ENCODE data around the gene PDLIM7.
"Not testable (repeated sequence)": the region's sequence is repeated elsewhere in the genome, so short reads cannot be mapped to it uniquely, and the experiment has no call there.

Gene PDLIM7

DNA sequence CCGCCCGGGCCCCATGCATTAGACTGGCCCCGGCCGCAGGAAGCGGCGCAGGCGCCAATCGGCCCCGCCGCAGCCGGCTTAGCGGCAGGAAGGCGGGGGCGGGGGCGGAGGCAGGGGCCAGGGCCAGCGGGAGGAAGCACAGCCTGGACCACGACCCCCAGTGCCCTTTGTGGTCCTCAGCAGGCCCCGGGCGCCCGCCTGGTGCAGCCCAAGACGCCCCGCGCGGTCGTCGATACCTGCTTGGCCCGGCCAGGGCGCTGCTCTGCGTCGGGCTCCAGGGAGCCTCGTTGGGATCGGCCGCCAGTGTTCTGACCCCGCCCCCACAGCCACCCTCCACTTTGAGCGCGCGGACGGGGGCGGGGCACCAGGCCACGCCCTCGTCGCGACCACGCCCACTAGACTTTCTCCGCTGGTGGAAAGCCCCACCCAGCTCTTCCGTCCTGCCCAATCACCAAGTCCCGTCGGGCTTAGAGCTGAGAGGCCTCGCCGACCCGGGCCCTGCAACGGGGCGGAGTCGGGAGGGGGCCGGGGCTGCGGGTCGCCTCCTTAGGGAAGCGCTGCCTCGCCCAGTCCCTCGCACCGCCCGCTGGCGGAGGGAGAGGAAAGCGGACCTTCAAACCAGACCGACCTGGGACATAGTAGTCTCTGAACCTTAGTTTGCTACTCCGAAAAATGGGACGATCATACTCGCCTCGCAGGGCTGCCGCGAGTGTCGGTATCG, at the start of gene PDLIM7:
PDLIM7 (minus strand) TSS at position 313 of the 721 bp plus-strand sequence. CDS start 1,092 bp downstream, outside the sequence.
- DNase-seq (ENCODE audit: low read depth in 1 of 2, low spot score in 1 of 2), result peak; percentile 90 to 91

DNA sequence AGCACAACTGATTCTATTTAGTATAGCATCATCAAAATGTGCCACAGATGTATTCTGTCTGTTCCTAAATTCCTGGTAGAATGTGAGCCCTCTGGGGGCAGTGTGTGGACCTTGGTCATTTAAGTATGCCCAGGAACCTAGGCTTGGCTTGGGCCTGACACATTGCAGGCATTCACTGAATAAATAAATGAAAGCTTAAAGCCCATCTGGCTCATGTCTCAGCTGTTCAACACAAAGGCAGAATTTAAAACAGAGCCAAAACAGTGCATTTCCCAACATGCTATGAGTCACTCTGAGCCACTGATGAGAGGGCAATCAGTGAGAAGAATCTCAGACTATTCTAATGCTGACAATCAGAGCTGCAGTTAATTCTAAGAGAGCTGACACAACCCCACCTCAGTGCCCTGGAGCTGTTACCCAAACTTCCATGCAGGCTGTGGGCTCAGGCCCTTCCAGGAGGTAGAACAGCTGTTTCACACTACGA, 48.9 kb upstream of the PDLIM7 start:
- DNase-seq (ENCODE audit: low read depth in 1 of 2, low spot score in 1 of 2), result no peak

DNA sequence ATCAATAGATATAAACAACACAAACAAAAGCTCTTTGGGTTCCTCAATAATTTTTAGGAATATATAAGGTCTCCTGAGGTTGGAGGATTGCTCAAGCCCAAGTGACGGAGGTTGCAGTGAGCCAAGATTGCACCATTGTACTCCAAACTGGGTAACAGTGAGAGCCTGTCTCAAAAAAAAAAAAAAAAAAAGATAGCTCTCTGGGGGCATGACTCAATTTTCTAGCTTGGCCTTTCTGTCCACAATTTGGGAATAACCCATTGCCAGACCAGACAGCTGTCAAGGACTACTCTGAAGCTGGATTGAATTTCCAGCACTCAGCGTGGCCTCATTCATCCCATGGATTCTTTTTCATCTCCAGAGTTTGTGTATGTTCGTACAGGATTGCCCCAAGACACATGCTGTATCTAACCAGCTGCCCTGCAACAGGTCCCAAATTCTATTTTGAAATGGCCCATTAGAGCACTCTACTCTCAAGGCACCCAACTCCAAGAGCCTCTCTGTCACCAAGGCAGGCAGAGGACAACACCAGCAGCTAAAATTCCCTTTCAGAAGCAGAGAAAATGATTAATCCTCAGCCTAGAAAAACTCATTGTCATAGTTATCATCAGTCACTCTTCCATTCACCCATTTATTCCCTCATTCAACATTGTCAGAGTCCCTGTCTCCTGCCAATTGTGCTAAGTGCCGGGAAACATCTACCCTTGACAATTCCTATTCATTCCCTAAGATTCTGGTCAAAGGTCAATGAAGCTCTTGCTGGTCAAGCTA, 48.3 kb upstream of the PDLIM7 start:
- no peak for DNase-seq (ENCODE audit: low read depth in 1 of 2, low spot score in 1 of 2)

DNA sequence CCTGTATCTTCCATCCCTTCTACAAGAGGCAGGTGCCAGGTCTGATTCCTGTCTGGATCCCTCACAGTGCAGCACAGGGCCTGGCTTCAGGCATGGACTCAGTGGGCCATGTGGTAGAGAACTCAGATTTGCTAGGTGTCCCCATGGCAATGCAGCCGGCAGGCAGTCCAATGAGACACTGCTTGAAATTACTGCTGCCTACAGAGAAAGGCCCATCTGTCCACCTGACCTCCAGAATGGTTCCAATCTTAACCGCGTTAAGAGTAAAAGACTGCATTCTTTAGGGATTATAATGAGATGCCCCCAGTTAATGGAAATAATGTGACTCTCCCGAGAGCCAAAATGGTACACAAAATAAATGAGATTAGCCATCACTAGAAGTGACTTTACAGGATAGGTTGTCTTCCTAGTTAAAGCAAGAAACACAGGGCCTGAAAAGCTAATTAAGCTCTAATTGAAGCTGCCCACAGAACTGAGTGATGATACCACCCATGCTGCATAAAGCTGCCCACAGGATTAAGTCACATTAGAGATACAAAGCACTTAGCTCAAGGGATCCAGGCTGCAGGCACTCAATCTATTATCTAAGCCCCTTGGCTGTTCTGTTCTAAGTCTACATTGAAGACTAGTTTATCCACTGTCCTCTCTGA, 45.5 kb upstream of the PDLIM7 start:
- no peak for DNase-seq (ENCODE audit: low read depth in 1 of 2, low spot score in 1 of 2)

GRCh38 chr5:177540438-177540837, 43.0 kb upstream of the PDLIM7 start:
- DNase-seq (ENCODE audit: low read depth in 1 of 2, low spot score in 1 of 2), result no peak

GRCh38 chr5:177539411-177539810, 42.0 kb upstream of the PDLIM7 start:
- DNase-seq (ENCODE audit: low read depth in 1 of 2, low spot score in 1 of 2), result no peak

GRCh38 chr5:177538876-177539275, 41.5 kb upstream of the PDLIM7 start:
- DNase-seq (ENCODE audit: low read depth in 1 of 2, low spot score in 1 of 2), result no peak

DNA sequence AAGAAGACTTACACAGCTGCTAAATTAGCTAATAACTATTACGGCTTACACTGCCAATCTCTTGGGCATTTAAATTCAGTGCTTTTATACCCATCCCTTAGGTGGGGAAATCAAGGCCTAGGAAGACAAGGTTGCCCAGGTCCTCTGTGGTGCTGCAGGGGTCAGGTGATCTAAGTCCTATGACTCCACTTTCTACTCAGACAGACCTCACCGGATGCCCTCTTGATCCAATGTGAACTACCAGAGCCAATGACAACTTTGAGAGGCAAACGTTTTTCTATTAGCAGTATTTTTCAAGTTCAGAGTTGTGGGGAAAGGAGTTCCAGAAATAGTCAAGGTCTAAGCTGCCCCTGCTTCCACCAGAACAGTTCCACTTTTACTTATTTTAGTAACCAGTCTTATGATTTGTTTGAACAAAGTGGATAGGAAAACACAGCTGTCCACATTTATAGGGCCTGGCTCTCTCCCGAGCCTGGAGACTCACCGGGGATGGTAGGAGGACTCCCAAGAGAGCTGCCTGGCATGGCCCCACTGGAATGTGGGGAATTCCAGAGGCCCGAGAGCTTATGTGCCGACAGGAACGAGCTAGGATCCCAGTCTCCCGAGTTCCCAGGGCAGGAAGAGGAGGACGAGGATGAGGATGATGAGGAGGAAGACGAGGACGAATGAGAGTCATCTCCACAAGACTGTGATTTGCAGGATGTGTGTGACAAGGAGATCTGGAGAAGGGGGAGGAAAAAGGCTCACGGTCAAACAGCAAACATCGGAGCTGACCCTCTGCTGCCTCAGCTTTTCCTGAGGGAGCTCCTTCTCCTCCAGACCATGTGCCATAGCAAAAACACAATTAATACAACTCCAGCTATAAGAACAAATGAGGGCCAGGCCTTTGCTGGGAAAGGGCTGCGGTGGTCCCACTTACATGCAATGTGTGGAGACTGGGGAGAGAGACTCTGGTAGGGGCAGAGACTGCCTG, 40.3 kb upstream of the PDLIM7 start:
- DNase-seq (ENCODE audit: low read depth in 1 of 2, low spot score in 1 of 2), result no peak

DNA sequence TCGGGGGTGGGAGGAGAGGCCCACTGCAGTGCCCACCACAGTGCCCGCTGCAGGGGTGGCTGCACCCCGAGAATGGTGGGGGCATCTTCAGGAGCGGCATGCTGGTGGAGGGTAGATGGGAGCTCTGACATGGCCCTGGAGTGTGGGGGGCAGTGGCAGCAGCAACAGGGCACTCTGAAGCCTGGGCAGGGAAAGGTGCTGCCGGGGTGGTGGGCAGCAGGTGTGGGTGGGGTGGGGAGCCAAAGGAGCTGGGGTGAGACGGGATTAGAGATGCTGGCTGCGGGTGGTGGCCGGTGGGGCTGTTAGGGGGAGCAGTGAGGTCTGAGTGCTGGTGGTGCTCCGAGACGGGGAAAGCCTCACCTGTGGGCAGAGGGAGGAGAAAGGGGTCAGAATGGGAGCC, 39.0 kb upstream of the PDLIM7 start:
- DNase-seq (ENCODE audit: low read depth in 1 of 2, low spot score in 1 of 2), result no peak

- no peak for DNase-seq (ENCODE audit: low read depth in 1 of 2, low spot score in 1 of 2)
These were observed 37.7 kb upstream of the PDLIM7 start for GRCh38 chr5:177535125-177535524.

- DNase-seq (ENCODE audit: low read depth in 1 of 2, low spot score in 1 of 2), result not testable (repeated sequence)
These were observed 37.0 kb upstream of the PDLIM7 start for GRCh38 chr5:177534433-177534832.

- DNase-seq (ENCODE audit: low read depth in 1 of 2, low spot score in 1 of 2), result no peak
These were observed 34.0 kb upstream of the PDLIM7 start for GRCh38 chr5:177531209-177531940.

- DNase-seq (ENCODE audit: low read depth in 1 of 2, low spot score in 1 of 2), result no peak
These were observed 33.2 kb upstream of the PDLIM7 start for GRCh38 chr5:177530638-177531037.

DNA sequence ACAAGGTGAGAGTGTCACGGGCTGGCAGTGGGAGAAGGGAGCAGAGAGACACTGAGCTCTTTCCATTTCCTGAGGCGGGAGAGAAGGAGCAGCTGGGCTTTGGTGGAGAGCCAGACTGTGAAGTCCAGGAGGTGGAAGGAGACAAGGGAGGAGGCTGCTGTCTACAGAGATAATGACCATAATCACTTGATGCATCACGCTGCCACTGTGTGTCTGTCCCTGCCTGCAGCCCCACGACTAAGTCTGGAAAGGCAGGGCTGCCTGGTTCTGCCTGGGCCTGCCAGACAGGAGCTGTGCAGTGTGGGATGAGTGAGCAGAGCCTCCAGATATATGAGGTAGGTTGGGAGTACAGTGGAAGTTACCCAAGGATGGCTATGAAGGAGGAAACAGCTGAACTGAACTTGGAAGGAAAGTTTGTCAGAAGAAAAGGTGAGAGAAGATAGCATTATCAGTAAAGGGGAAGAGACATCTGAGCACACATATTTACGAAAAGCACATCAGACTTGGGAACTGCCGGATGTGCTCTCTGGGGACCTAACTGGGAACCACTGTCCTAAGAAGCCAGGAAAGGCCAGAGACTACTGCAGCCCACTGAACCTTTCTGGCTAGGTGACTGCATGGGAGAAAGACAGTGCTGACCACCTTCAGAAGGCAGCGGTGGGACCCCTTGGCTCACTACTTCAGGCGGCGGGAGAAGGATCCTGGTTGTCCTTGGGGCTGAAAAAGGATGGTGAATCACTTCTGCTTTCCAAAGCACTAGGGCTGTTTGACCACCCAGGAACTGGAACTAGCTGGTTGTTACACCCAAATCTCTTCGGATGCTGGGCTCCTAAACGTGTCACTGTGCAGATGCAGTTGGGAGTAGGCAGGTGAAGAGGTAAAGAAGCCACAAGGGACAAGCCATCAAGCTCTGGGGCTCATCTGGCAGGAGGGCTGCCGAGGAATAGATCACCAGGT, 32.1 kb upstream of the PDLIM7 start:
- DNase-seq (ENCODE audit: low read depth in 1 of 2, low spot score in 1 of 2), result no peak

GRCh38 chr5:177528631-177529030, 31.2 kb upstream of the PDLIM7 start:
- DNase-seq (ENCODE audit: low read depth in 1 of 2, low spot score in 1 of 2), result no peak

DNA sequence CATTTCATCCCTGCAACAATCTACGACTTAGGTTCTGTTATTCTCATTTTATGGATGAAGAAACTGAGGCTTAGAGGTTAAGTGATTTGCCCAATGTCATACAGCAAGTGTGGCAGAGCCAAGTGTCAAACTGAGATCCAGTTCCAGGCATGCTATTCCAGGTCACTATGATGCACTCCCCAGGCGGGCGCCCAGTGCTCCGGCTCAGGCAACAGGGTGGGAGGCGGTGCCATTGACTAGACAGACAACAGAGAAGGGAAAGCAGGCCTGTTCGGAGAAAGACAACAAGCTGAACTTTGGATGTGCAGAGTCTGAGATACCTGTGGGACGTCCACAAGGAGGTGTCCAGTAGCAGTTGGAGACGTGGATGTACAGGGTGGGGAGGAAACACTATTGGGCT, 30.2 kb upstream of the PDLIM7 start:
- DNase-seq (ENCODE audit: low read depth in 1 of 2, low spot score in 1 of 2), result no peak

DNA sequence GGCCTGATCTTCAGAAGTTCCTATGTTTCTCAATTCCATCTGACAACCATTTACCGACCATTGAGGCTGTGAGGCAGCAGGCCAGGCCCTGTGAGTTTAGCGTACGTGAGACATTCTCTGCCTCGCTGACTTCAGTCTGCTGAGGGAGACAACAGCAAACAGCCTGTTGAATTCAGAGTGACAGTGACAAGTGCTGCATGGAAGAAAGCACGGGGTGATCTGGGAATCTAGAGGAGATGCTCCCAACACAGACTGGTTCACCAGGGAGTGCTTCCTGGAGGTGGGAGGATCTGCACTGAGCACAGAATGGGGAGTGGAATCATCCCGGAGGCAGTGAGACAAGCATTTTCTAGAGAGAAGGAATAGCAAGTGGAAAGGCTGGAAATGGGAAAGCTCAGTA, 29.4 kb upstream of the PDLIM7 start:
- no peak for DNase-seq (ENCODE audit: low read depth in 1 of 2, low spot score in 1 of 2)

- DNase-seq (ENCODE audit: low read depth in 1 of 2, low spot score in 1 of 2), result no peak
These were observed 28.8 kb upstream of the PDLIM7 start for GRCh38 chr5:177526191-177526590.

Measured in activated T-helper 1 cell treated with anti-CD3 and anti-CD28 coated beads, Interleukin-2, amount 50 U/mL, for 16 hours (primary cell).